MM.1S (cell line): ENCODE data around the gene CCDC154.

Experiments used
- DNase-seq: peaks from one replicate; pipeline ENCODE4 v3.0.0-alpha.2; 2015
- H2AFZ ChIP-seq: fragments of 300-600 bp; sonication (generic); 2 replicates; pipeline ENCODE4 v1.6.0; 2016; ENCODE audit warnings: antibody characterized with exemption, low read length
- H3F3A ChIP-seq: fragments of 300-600 bp; sonication (generic); 2 replicates; pipeline ENCODE4 v1.6.1; 2016; ENCODE audit warnings: mild to moderate bottlenecking, antibody characterized with exemption, low read length, moderate library complexity, mixed read lengths; ENCODE audit not compliant: insufficient read depth
- H3K27ac ChIP-seq: fragments of 300-600 bp; sonication (generic); 2 replicates; pipeline ENCODE4 v1.5.1; 2016; ENCODE audit warnings: mild to moderate bottlenecking, low read length
- H3K27me3 ChIP-seq: fragments of 300-600 bp; sonication (generic); replicated peaks from 2 replicates; pipeline ENCODE4 v1.6.0; 2016; ENCODE audit warnings: low read length; ENCODE audit not compliant: insufficient read depth
- H3K36me3 ChIP-seq: fragments of 300-600 bp; sonication (generic); replicated peaks from 2 replicates; pipeline ENCODE4 v1.6.1; 2016; ENCODE audit warnings: mild to moderate bottlenecking, low read length, mixed read lengths; ENCODE audit not compliant: insufficient read depth
- H3K4me1 ChIP-seq: fragments of 300-600 bp; sonication (generic); 2 replicates; pipeline ENCODE4 v1.6.1; 2016; ENCODE audit warnings: low read length, mixed read lengths
- H3K4me2 ChIP-seq: fragments of 300-600 bp; sonication (generic); 2 replicates; pipeline ENCODE4 v1.6.0; 2016; ENCODE audit warnings: low read depth, low read length
- H3K4me3 ChIP-seq: fragments of 300-600 bp; sonication (generic); 2 replicates; pipeline ENCODE4 v1.5.1; 2016; ENCODE audit warnings: low read length, mixed read lengths
- H3K79me2 ChIP-seq: fragments of 300-600 bp; sonication (generic); 2 replicates; pipeline ENCODE4 v1.6.1; 2016; ENCODE audit warnings: mixed run types, low read length, mixed read lengths
- H3K9ac ChIP-seq: fragments of 300-600 bp; sonication (generic); 2 replicates; pipeline ENCODE4 v1.6.1; 2016; ENCODE audit warnings: low read length, mixed read lengths
- H3K9me2 ChIP-seq: fragments of 300-600 bp; sonication (generic); replicated peaks from 2 replicates; pipeline ENCODE4 v1.6.1; 2016; ENCODE audit warnings: mild to moderate bottlenecking, low read length, mixed read lengths; ENCODE audit not compliant: insufficient read depth
- H3K9me3 ChIP-seq: fragments of 300-600 bp; sonication (generic); replicated peaks from 2 replicates; pipeline ENCODE4 v1.6.1; 2016; ENCODE audit warnings: mild to moderate bottlenecking, low read length, mixed read lengths; ENCODE audit not compliant: insufficient read depth
- H4K20me1 ChIP-seq: fragments of 300-600 bp; sonication (generic); 2 replicates; pipeline ENCODE4 v1.6.1; 2016; ENCODE audit warnings: mild to moderate bottlenecking, low read length, moderate library complexity, mixed read lengths; ENCODE audit not compliant: insufficient read depth
- CTCF ChIP-seq: fragments of 300-600 bp; sonication (generic); IDR thresholded peaks from 2 replicates; pipeline ENCODE4 v1.5.1; 2016; ENCODE audit warnings: antibody characterized with exemption, low read length, mixed read lengths
- EZH2 ChIP-seq: fragments of 300-600 bp; sonication (generic); optimal IDR thresholded peaks from 2 replicates; pipeline ENCODE3; 2017; ENCODE audit warnings: low read depth, mild to moderate bottlenecking, antibody characterized with exemption, low read length, mixed read lengths
- EZH2phosphoT487 ChIP-seq: fragments of 300-600 bp; sonication (generic); IDR thresholded peaks from 2 replicates; pipeline ENCODE4 v1.6.1; 2018; ENCODE audit warnings: antibody characterized with exemption, low read length

The CCDC154 gene

DNA sequence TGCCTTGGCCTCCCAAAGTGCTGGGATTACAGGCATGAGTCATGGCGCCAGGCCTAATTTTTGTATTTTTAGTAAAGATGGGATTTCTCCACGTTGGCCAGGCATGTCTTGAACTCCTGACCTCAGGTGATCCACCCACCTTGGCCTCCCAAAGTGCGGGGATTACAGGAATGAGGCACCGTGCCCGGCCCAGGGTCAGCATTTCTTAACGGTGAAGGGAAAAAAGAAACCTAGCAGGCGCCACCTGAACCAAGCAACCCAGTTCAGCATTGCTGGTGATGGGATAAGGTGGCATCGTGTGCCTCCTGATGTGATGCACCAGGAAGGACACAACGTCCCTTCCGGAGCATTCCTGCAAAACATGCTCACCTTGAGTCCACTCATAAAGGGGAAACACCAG is 32.7 kb upstream of the CCDC154 start:
- no peak overlapping the region for H3K4me2 ChIP-seq
- TF ChIP-seq CTCF (no peak), EZH2 (no peak), EZH2phosphoT487 (no peak)

GRCh38 chr16:1475552-1476114 is 31.3 kb upstream of the CCDC154 start:
- no peaks in the 10 kb centered on the region for H3F3A ChIP-seq
- peaks cover 3% of the 10 kb centered on the region; the same call in 1 of the 2 replicates for H3K27me3 ChIP-seq
- no peak for DNase-seq
- peak overlapping the region; percentile 16; the same call in 1 of the 2 replicates for H3K27ac ChIP-seq
- peak overlapping the region; percentile 87 for H3K9ac ChIP-seq
- no peaks in the 10 kb centered on the region for H3K9me2 ChIP-seq
- H3K79me2 ChIP-seq, result peaks cover 30% of the 10 kb centered on the region
- no peaks in the 10 kb centered on the region for H3K36me3 ChIP-seq
- H3K4me1 ChIP-seq, result no peaks in the 10 kb centered on the region
- TF ChIP-seq EZH2 (no peak), CTCF (no peak), EZH2phosphoT487 (no peak)
- H3K4me3 ChIP-seq, result peak overlapping the region; percentile 71
- H2AFZ ChIP-seq, result peak overlapping the region; percentile 71
- no peaks in the 10 kb centered on the region for H4K20me1 ChIP-seq
- H3K4me2 ChIP-seq, result peak overlapping the region; percentile 91
- no peaks in the 10 kb centered on the region for H3K9me3 ChIP-seq

More for the DNA sequence above, 32.7 kb upstream of the CCDC154 start:
- Histone ChIP-seq H3K9me3 (no peaks in the 10 kb centered on the region), H3K36me3 (no peaks in the 10 kb centered on the region), H3K79me2 (peaks cover 17% of the 10 kb centered on the region), H2AFZ (no peak overlapping the region), H3K27me3 (peaks cover 10% of the 10 kb centered on the region; the same call in 1 of the 2 replicates), H3K4me3 (no peak overlapping the region), H3F3A (no peaks in the 10 kb centered on the region), H4K20me1 (no peaks in the 10 kb centered on the region), H3K9me2 (no peaks in the 10 kb centered on the region), H3K4me1 (no peaks in the 10 kb centered on the region), H3K9ac (no peak overlapping the region), H3K27ac (no peak overlapping the region)
- no peak for DNase-seq

GRCh38 chr16:1474796-1475551 is 30.6 kb upstream of the CCDC154 start, which contains the start of gene CLCN7:
CLCN7 (minus strand) TSS chr16:1475028; CDS start chr16:1474974, 54 bp downstream.
- no peak for TF ChIP-seq CTCF
- no peak for TF ChIP-seq EZH2phosphoT487
- TF ChIP-seq EZH2, result no peak
- Histone ChIP-seq H3K4me3 (peak within 1 kb of the TSS; percentile 71), H3K4me1 (no peaks in the 10 kb centered on the region), H3K36me3 (no peaks in the 10 kb centered on the region), H3K9me2 (no peaks in the 10 kb centered on the region), H3K27me3 (no peaks in the 10 kb centered on the region), H3K79me2 (peaks cover 36% of the 10 kb centered on the region), H3K9me3 (no peaks in the 10 kb centered on the region), H2AFZ (peak within 1 kb of the TSS; percentile 71), H3K9ac (peak within 1 kb of the TSS; percentile 87), H4K20me1 (no peaks in the 10 kb centered on the region), H3K27ac (peak within 1 kb of the TSS; percentile 16; the same call in 1 of the 2 replicates), H3K4me2 (peak within 1 kb of the TSS; percentile 91), H3F3A (no peaks in the 10 kb centered on the region)
- DNase-seq, result peak; percentile 86
